Endothelial cell (in vitro differentiated cells): ENCODE results near the gene FBL. TPM values are rescaled to one million over a fixed set of nuclear protein-coding genes. Genes with fewer than 3 reads are reported as not detected.

Experiments
- DNase-seq: peaks from one replicate; pipeline ENCODE4 v3.0.0; 2021; ENCODE audit warnings: low spot score
- H3K27ac Mint-ChIP-seq: one replicate; pipeline ENCODE4 v1.8.0; 2021; ENCODE audit warnings: mixed read lengths, inconsistent platforms; ENCODE audit not compliant: unreplicated experiment
- H3K27me3 Mint-ChIP-seq: one replicate; pipeline ENCODE4 v1.8.0; 2021; ENCODE audit warnings: mild to moderate bottlenecking, moderate library complexity, mixed read lengths, inconsistent platforms; ENCODE audit not compliant: unreplicated experiment
- H3K36me3 Mint-ChIP-seq: one replicate; pipeline ENCODE4 v1.8.0; 2021; ENCODE audit warnings: mild to moderate bottlenecking, low read depth, mixed read lengths, inconsistent platforms; ENCODE audit not compliant: unreplicated experiment
- H3K4me1 Mint-ChIP-seq: one replicate; pipeline ENCODE4 v1.8.0; 2021; ENCODE audit warnings: mild to moderate bottlenecking, mixed read lengths, inconsistent platforms; ENCODE audit not compliant: unreplicated experiment
- H3K4me3 Mint-ChIP-seq: one replicate; pipeline ENCODE4 v1.8.0; 2021; ENCODE audit warnings: mild to moderate bottlenecking, mixed read lengths, inconsistent platforms; ENCODE audit not compliant: unreplicated experiment
- H3K9me3 Mint-ChIP-seq: one replicate; pipeline ENCODE4 v1.8.0; 2021; ENCODE audit warnings: mixed read lengths, inconsistent platforms; ENCODE audit not compliant: unreplicated experiment
- total RNA-seq: library from RNA; stranded (reverse); fragmentation: NEBNext Ultra II Directional; extraction: Animal tissue kit (Norgen Biotek cat#: 25700); gene quantifications from one replicate; pipeline ENCODE4 v1.2.1, GENCODE V29; 2021; ENCODE audit not compliant: unreplicated experiment
- TF ChIP-seq, protein P1 (sequence below): fragments of 200-600 bp; sonication (generic); IDR thresholded peaks from one replicate; pipeline ENCODE4 v1.5.0; 2021; ENCODE audit warnings: antibody characterized with exemption; ENCODE audit not compliant: unreplicated experiment

The FBL gene
- total RNA-seq, 1 donor from 2014 or later, result 271 TPM

DNA sequence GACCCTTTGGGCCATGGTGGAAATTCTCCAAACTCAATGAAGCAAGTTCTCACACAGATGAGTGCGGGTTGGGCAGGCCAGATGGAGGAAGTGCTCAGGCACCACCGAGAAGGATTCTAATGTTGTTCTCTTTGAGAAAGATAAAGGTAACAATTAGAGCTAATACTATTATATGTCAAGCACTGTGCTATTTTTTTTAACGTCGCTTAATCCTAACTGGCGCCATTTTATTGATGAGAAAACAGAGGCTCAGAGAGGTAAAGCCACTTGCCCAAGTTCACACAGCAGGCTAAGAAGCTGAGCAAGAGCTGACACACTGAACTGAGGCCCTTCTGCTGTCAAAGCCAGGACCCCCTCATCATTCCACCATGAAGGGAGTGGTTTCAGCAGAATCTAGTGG is 1.0 kb downstream of the FBL start:
- Mint-ChIP-seq H3K27ac (peak overlapping the region; percentile 21), H3K9me3 (no peaks in the 10 kb centered on the region), H3K27me3 (peaks cover 4% of the 10 kb centered on the region), H3K36me3 (peaks cover 5% of the 10 kb centered on the region), H3K4me3 (peak overlapping the region; percentile 96), H3K4me1 (peaks cover 32% of the 10 kb centered on the region)
- TF ChIP-seq, protein P1, sequence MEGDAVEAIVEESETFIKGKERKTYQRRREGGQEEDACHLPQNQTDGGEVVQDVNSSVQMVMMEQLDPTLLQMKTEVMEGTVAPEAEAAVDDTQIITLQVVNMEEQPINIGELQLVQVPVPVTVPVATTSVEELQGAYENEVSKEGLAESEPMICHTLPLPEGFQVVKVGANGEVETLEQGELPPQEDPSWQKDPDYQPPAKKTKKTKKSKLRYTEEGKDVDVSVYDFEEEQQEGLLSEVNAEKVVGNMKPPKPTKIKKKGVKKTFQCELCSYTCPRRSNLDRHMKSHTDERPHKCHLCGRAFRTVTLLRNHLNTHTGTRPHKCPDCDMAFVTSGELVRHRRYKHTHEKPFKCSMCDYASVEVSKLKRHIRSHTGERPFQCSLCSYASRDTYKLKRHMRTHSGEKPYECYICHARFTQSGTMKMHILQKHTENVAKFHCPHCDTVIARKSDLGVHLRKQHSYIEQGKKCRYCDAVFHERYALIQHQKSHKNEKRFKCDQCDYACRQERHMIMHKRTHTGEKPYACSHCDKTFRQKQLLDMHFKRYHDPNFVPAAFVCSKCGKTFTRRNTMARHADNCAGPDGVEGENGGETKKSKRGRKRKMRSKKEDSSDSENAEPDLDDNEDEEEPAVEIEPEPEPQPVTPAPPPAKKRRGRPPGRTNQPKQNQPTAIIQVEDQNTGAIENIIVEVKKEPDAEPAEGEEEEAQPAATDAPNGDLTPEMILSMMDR, result no peak
- no peak for DNase-seq

- peak; percentile 36 for DNase-seq
- TF ChIP-seq, protein P1, result peak; percentile 60
Observed at GRCh38 chr19:39843919-39844793, 2.0 kb downstream of the FBL start.

DNA sequence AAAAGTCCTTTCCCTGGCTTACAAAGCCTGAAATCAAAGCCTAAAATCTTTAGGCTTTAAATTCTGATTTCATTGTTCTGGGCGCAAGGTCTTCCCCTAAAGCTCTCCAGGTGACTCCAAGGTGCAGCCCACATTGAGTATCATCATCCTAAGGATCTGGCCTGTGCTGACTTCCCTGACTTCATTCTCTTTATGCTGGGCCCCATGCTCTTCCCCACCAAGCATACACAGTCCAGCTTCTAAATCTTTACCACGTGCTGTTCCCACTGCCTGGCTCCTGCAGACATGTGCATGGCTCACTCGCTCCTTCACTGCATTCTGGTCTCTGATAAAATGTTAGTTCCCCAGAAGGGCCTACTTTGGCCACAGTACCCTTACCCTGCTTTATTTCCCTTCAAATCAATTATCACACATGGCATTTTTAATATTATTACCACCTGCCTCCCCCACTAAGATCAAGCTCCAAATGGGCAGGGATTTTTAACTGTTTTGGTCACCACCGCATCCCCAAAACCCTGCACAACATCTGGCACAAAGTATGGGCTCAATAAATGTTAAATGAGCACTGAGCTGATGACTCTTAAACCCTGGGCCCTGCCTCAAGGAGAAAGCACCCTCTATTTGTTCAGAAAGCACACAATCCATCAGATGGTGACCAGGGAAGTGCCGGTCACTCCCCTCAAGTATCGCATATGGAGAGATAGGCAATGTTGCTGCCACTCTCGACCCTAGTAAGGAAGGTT is 3.3 kb downstream of the FBL start:
- DNase-seq, result no peak
- Mint-ChIP-seq H3K27ac (peak overlapping the region; percentile 57), H3K36me3 (peaks cover 16% of the 10 kb centered on the region), H3K9me3 (no peaks in the 10 kb centered on the region), H3K27me3 (peaks cover 6% of the 10 kb centered on the region), H3K4me1 (peaks cover 32% of the 10 kb centered on the region), H3K4me3 (no peak overlapping the region)
- TF ChIP-seq, protein P1, result peak; percentile 1

More at GRCh38 chr19:39843919-39844793, 2.0 kb downstream of the FBL start:
- no peaks in the 10 kb centered on the region for H3K9me3 Mint-ChIP-seq
- peaks cover 14% of the 10 kb centered on the region for H3K36me3 Mint-ChIP-seq
- H3K4me1 Mint-ChIP-seq, result peaks cover 32% of the 10 kb centered on the region
- H3K27ac Mint-ChIP-seq, result peak overlapping the region; percentile 3
- peaks cover 4% of the 10 kb centered on the region for H3K27me3 Mint-ChIP-seq
- H3K4me3 Mint-ChIP-seq, result peak overlapping the region; percentile 96

GRCh38 chr19:39841041-39841440 is 5.1 kb downstream of the FBL start:
- no peak for DNase-seq
- TF ChIP-seq, protein P1, result no peak
- Mint-ChIP-seq H3K27me3 (peaks cover 3% of the 10 kb centered on the region), H3K9me3 (no peaks in the 10 kb centered on the region), H3K27ac (no peak overlapping the region), H3K4me3 (no peak overlapping the region), H3K4me1 (peaks cover 20% of the 10 kb centered on the region), H3K36me3 (peaks cover 20% of the 10 kb centered on the region)

- DNase-seq, result no peak
- Mint-ChIP-seq H3K27me3 (peaks cover 3% of the 10 kb centered on the region), H3K4me3 (no peak overlapping the region), H3K4me1 (peaks cover 15% of the 10 kb centered on the region), H3K36me3 (peaks cover 20% of the 10 kb centered on the region), H3K9me3 (no peaks in the 10 kb centered on the region), H3K27ac (no peak overlapping the region)
- TF ChIP-seq, protein P1, result no peak
Observed at GRCh38 chr19:39840492-39840891, 5.7 kb downstream of the FBL start.
